HCT116 (cell line): ENCODE measurements around the gene ADORA3. TPM values are rescaled to one million over a fixed set of nuclear protein-coding genes. Genes with fewer than 3 reads are reported as not detected.

Experiments
- ATAC-seq: fragments of 200-7000 bp; cut with Tn5 transposase; 2 replicates; pipeline ENCODE4 v1.9.1; 2020; ENCODE audit warnings: mild to moderate bottlenecking, moderate library complexity
- BruUV-seq: library from RNA; stranded (reverse); fragments of 400-500 nt; replicated peaks from 2 replicates; lab custom pipeline; 2021; lab: Mats Ljungman, UMichigan
- CTCF ChIA-PET: fragments of 300-600 bp; sonication (Branson Sonifier 250); formaldehyde crosslinking; loops from one replicate; lab custom pipeline; 2021; ENCODE audit warnings: antibody characterized with exemption; lab: Charles Lee
- POLR2A ChIA-PET: fragments of 300-600, 350-600 bp; sonication (Branson Sonifier 250); formaldehyde crosslinking; loops from one replicate; lab custom pipeline; 2021; ENCODE audit warnings: antibody characterized with exemption; lab: Charles Lee
- RAD21 ChIA-PET, 2 experiments: fragments of 300-600 bp; sonication (Branson Sonifier 250); formaldehyde crosslinking; loops; one replicate each; lab custom pipeline; 2023; ENCODE audit warnings: low total read pairs in 2 of 2; ENCODE audit not compliant: uncharacterized antibody in 2 of 2, unreplicated experiment in 2 of 2, low non-redundant PET in 1 of 2; lab: Charles Lee
- DNase-seq: peaks from one replicate; pipeline ENCODE4 v3.0.0-alpha.2; 2010; ENCODE audit warnings: low read depth, low spot score
- H2AFZ ChIP-seq: fragments of 200-600 bp; shearing (Covaris generic), sonication (generic); 2 replicates; pipeline ENCODE4 v1.6.1; 2017; ENCODE audit warnings: low read depth, mixed run types, mixed read lengths, antibody characterized with exemption, low read length; ENCODE audit not compliant: poor library complexity, severe bottlenecking
- H3K27ac ChIP-seq: 2 replicates; pipeline ENCODE4 v1.5.1; 2012; ENCODE audit warnings: low read depth, low read length
- H3K27me3 ChIP-seq: fragments of 200-600 bp; sonication (generic); 2 replicates; pipeline ENCODE4 v1.6.1; 2016; ENCODE audit warnings: mixed run types, low read length, mixed read lengths; ENCODE audit not compliant: insufficient read depth
- H3K36me3 ChIP-seq, 2 experiments: fragments of 200-500 bp in 1 of 2; fragments of 200-600 bp in 1 of 2; sonication (Bioruptor generic) in 1 of 2; sonication (generic) in 1 of 2; 2 replicates each; pipeline versions ENCODE4 v1.5.1 to v1.6.1; 2014 to 2016; ENCODE audit warnings: low read length in 2 of 2, inconsistent platforms in 1 of 2, mixed read lengths in 1 of 2, mixed run types in 1 of 2; ENCODE audit not compliant: insufficient read depth in 2 of 2, control insufficient read depth in 1 of 2
- H3K4me1 ChIP-seq, 2 experiments: fragments of 200-600 bp in 1 of 2; sonication (generic) in 1 of 2; 2 replicates each; pipeline versions ENCODE4 v1.5.1 to v1.6.1; 2012 to 2017; ENCODE audit warnings: low read length in 2 of 2, inconsistent platforms in 1 of 2, mild to moderate bottlenecking in 1 of 2, mixed read lengths in 1 of 2, mixed run types in 1 of 2, moderate library complexity in 1 of 2; ENCODE audit not compliant: insufficient read depth in 2 of 2, control insufficient read depth in 1 of 2
- H3K4me2 ChIP-seq: fragments of 200-600 bp; sonication (generic); 2 replicates; pipeline ENCODE4 v1.6.1; 2017; ENCODE audit warnings: mixed run types, low read length, mixed read lengths
- H3K4me3 ChIP-seq, 2 experiments: fragments of 200-600 bp in 1 of 2; sonication (generic) in 1 of 2; replicated peaks in 1 of 2; 2 replicates each; pipeline ENCODE4 v1.5.1; 2011 to 2016; ENCODE audit warnings: low read length in 2 of 2, control low read depth in 1 of 2, low read depth in 1 of 2, mild to moderate bottlenecking in 1 of 2, mixed read lengths in 1 of 2, mixed run types in 1 of 2
- H3K79me2 ChIP-seq: fragments of 200-600 bp; sonication (generic); 2 replicates; pipeline ENCODE4 v1.6.1; 2017; ENCODE audit warnings: mild to moderate bottlenecking, mixed run types, low read length, moderate library complexity, mixed read lengths; ENCODE audit not compliant: insufficient read depth
- H3K9ac ChIP-seq: fragments of 200-600 bp; sonication (generic); 2 replicates; pipeline ENCODE4 v1.6.1; 2016; ENCODE audit warnings: low read length, mixed read lengths
- H3K9me2 ChIP-seq: fragments of 200-600 bp; sonication (generic), shearing (Covaris generic); 2 replicates; pipeline ENCODE4 v1.6.1; 2017; ENCODE audit warnings: mixed run types, mild to moderate bottlenecking, moderate library complexity; ENCODE audit not compliant: insufficient read depth
- H3K9me3 ChIP-seq, 2 experiments: fragments of 200-500 bp in 1 of 2; fragments of 200-600 bp in 1 of 2; sonication (Bioruptor generic) in 1 of 2; sonication (generic) in 1 of 2; 2 replicates each; pipeline ENCODE4 v1.6.1; 2014 to 2017; ENCODE audit warnings: low read length in 2 of 2, mixed read lengths in 2 of 2, inconsistent platforms in 1 of 2, low read depth in 1 of 2, mild to moderate bottlenecking in 1 of 2, mixed run types in 1 of 2, moderate library complexity in 1 of 2; ENCODE audit not compliant: control insufficient read depth in 1 of 2, insufficient read depth in 1 of 2
- H4K20me1 ChIP-seq: fragments of 200-600 bp; sonication (generic), shearing (Covaris generic); 2 replicates; pipeline ENCODE4 v1.6.1; 2017; ENCODE audit warnings: mixed run types, mild to moderate bottlenecking, moderate library complexity; ENCODE audit not compliant: insufficient read depth
- CBX3 ChIP-seq: IDR thresholded peaks from 2 replicates; pipeline ENCODE4 v1.6.1; 2012; ENCODE audit warnings: low read depth
- EGR1 ChIP-seq: IDR thresholded peaks from 2 replicates; pipeline ENCODE4 v1.6.1; 2012; ENCODE audit warnings: low read depth
- EZH2phosphoT487 ChIP-seq: fragments of 200-600 bp; IDR thresholded peaks from 2 replicates; pipeline ENCODE4 v1.6.1; 2018; ENCODE audit warnings: antibody characterized with exemption, borderline replicate concordance
- POLR2A ChIP-seq: IDR thresholded peaks from 2 replicates; pipeline ENCODE4 v1.7.0; 2011; ENCODE audit warnings: borderline replicate concordance; ENCODE audit not compliant: insufficient read depth, insufficient read length; ENCODE audit errors: extremely low read depth
- POLR2AphosphoS5 ChIP-seq: IDR thresholded peaks from 2 replicates; pipeline ENCODE4 v1.6.1; 2011; ENCODE audit warnings: mild to moderate bottlenecking, low read depth, low read length, moderate library complexity
- RAD21 ChIP-seq: IDR thresholded peaks from 2 replicates; pipeline ENCODE4 v1.6.1; 2012; ENCODE audit warnings: low read depth, mild to moderate bottlenecking
- SIN3A ChIP-seq: IDR thresholded peaks from 2 replicates; pipeline ENCODE4 v1.6.1; 2012; ENCODE audit warnings: low read depth
- SP1 ChIP-seq: IDR thresholded peaks from 2 replicates; pipeline ENCODE4 v1.6.1; 2012; ENCODE audit warnings: low read depth
- SRF ChIP-seq: IDR thresholded peaks from 2 replicates; pipeline ENCODE4 v1.6.1; 2012; ENCODE audit warnings: low read depth
- ZNF274 ChIP-seq: fragments of 200-500 bp; sonication (Bioruptor generic); IDR thresholded peaks from 2 replicates; pipeline ENCODE4 v1.6.1; 2014; ENCODE audit warnings: mild to moderate bottlenecking, low read depth, low read length, inconsistent platforms
- intact Hi-C: fragments of 100-400 bp; cut with micrococcal nuclease; formaldehyde crosslinking; loops from 2 replicates; pipeline ENCODE4 v1.10.0; 2022
- total RNA-seq: library from RNA; stranded (reverse); gene quantifications from one replicate; pipeline ENCODE4 v1.2.1, GENCODE V29; 2021; ENCODE audit not compliant: unreplicated experiment
- TF ChIP-seq, protein P1 (sequence below): IDR thresholded peaks from 2 replicates; pipeline ENCODE4 v1.6.1; 2012; ENCODE audit warnings: low read depth
- TF ChIP-seq, protein P2 (sequence below), 3 experiments: fragments of 200-600 bp in 1 of 3; sonication (generic) in 1 of 3; IDR thresholded peaks in 2 of 3; conservative IDR thresholded peaks in 1 of 3; 2 replicates each; pipeline ENCODE4 v1.5.1; 2012 to 2017; ENCODE audit warnings: low read depth in 2 of 3, low read length in 2 of 3, antibody characterized with exemption in 1 of 3, borderline replicate concordance in 1 of 3, control low read depth in 1 of 3, mild to moderate bottlenecking in 1 of 3, mixed read lengths in 1 of 3, mixed run types in 1 of 3, moderate library complexity in 1 of 3; ENCODE audit not compliant: insufficient read depth in 1 of 3
- TF ChIP-seq, protein P3 (sequence below): IDR thresholded peaks from 2 replicates; pipeline ENCODE4 v1.6.1; 2012

ADORA3 gene
- total RNA-seq, 1 experiment from 2014 or later: not detected

DNA sequence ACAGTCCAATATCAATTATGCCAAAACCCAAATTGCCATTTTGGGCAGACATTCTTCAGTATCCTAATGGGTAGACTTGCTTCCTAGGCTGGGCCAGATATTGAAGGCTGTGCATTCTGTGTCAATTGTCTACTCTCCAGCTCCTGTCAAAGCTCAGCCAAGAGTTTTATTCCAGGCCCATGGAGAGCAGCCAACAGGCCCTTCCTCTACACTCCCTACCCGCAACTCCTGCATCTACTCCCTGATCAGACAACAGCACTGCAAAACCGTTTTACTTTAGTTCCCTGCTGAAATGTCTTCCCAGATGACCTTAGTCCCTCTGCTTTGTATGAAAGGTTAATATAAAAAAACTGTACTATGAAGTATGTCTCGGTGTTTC, 6.6 kb upstream of the ADORA3 start:
- Histone ChIP-seq H2AFZ (no peak overlapping the region), H3K27me3 (no peaks in the 10 kb centered on the region), H3K79me2 (no peaks in the 10 kb centered on the region), H3K4me3 (no peak overlapping the region), H4K20me1 (no peaks in the 10 kb centered on the region)
- ChIA-PET CTCF (interaction anchor here (2.1 to 4.2 kb wide), 2 partner anchors 236 to 258 kb away, joined by 6 to 33 read pairs; no protein-coding TSS in a partner anchor), RAD21 (interaction anchor here in 1 of 2 experiments (1.4 kb wide), 1 partner anchor 204 kb away, joined by 3 read pairs; no protein-coding TSS in a partner anchor), POLR2A (interaction anchor here (3.1 kb wide), 1 partner anchor 12 kb away, joined by 11 read pairs; no protein-coding TSS in a partner anchor)
- intact Hi-C loops: no loop called here
- TF ChIP-seq ZNF274 (no peak), RAD21 (no peak), EZH2phosphoT487 (no peak), CBX3 (no peak), SIN3A (no peak), POLR2A (no peak), SP1 (no peak), EGR1 (no peak), SRF (no peak), POLR2AphosphoS5 (no peak)
- TF ChIP-seq, protein P1, sequence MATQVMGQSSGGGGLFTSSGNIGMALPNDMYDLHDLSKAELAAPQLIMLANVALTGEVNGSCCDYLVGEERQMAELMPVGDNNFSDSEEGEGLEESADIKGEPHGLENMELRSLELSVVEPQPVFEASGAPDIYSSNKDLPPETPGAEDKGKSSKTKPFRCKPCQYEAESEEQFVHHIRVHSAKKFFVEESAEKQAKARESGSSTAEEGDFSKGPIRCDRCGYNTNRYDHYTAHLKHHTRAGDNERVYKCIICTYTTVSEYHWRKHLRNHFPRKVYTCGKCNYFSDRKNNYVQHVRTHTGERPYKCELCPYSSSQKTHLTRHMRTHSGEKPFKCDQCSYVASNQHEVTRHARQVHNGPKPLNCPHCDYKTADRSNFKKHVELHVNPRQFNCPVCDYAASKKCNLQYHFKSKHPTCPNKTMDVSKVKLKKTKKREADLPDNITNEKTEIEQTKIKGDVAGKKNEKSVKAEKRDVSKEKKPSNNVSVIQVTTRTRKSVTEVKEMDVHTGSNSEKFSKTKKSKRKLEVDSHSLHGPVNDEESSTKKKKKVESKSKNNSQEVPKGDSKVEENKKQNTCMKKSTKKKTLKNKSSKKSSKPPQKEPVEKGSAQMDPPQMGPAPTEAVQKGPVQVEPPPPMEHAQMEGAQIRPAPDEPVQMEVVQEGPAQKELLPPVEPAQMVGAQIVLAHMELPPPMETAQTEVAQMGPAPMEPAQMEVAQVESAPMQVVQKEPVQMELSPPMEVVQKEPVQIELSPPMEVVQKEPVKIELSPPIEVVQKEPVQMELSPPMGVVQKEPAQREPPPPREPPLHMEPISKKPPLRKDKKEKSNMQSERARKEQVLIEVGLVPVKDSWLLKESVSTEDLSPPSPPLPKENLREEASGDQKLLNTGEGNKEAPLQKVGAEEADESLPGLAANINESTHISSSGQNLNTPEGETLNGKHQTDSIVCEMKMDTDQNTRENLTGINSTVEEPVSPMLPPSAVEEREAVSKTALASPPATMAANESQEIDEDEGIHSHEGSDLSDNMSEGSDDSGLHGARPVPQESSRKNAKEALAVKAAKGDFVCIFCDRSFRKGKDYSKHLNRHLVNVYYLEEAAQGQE: no peak
- TF ChIP-seq, protein P2, sequence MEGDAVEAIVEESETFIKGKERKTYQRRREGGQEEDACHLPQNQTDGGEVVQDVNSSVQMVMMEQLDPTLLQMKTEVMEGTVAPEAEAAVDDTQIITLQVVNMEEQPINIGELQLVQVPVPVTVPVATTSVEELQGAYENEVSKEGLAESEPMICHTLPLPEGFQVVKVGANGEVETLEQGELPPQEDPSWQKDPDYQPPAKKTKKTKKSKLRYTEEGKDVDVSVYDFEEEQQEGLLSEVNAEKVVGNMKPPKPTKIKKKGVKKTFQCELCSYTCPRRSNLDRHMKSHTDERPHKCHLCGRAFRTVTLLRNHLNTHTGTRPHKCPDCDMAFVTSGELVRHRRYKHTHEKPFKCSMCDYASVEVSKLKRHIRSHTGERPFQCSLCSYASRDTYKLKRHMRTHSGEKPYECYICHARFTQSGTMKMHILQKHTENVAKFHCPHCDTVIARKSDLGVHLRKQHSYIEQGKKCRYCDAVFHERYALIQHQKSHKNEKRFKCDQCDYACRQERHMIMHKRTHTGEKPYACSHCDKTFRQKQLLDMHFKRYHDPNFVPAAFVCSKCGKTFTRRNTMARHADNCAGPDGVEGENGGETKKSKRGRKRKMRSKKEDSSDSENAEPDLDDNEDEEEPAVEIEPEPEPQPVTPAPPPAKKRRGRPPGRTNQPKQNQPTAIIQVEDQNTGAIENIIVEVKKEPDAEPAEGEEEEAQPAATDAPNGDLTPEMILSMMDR (IDR thresholded peaks at IDR 0.05 in 2 of 3, conservative IDR thresholded peaks at IDR 0.05 in 1 of 3; ENCODE audit: borderline replicate concordance in 1 of 3, insufficient read depth in 1 of 3, low read depth in 2 of 3, low read length in 2 of 3): no peak
- TF ChIP-seq, protein P3, sequence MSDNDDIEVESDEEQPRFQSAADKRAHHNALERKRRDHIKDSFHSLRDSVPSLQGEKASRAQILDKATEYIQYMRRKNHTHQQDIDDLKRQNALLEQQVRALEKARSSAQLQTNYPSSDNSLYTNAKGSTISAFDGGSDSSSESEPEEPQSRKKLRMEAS: no peak
- TF ChIP-seq, all 23 proteins: peak for 0
- no peaks in the 10 kb centered on the region for H3K9me2 ChIP-seq
- no peak overlapping the region for H3K4me2 ChIP-seq
- no peaks in the 10 kb centered on the region for H3K36me3 ChIP-seq
- ATAC-seq (no peak), DNase-seq (no peak)
- H3K9me3 ChIP-seq: no peaks in the 10 kb centered on the region
- H3K27ac ChIP-seq: no peak overlapping the region
- no peak overlapping the region for H3K9ac ChIP-seq
- BruUV-seq: no TSS peak
- H3K4me1 ChIP-seq: peaks cover 9 to 16% of the 10 kb centered on the region in 2 experiments
